ENCODE measurements around the gene CCT5. TPM values are rescaled to one million over a fixed set of nuclear protein-coding genes. Genes with fewer than 3 reads are reported as not detected.
"Not testable (repeated sequence)": the region's sequence is repeated elsewhere in the genome, so short reads cannot be mapped to it uniquely, and the experiment has no call there.

Gene CCT5
- total RNA-seq, 3 donors from 2014 or later (not counting 1 experiment from before 2014, with no cell fraction given), result 62.2 to 88.0 (median 73.5) TPM

GRCh38 chr5:10307206-10308148 is 57.4 kb downstream of the CCT5 start, which contains the start of gene CMBL:
CMBL (minus strand) TSS chr5:10307902; CDS start chr5:10290762, 17,140 bp downstream.
- no peaks in the 10 kb centered on the region for H3K9me3 ChIP-seq (ENCODE audit: control insufficient read depth, insufficient read depth, low read length)
- peak; percentile 21 to 35 for DNase-seq
- TF ChIP-seq, protein P1, sequence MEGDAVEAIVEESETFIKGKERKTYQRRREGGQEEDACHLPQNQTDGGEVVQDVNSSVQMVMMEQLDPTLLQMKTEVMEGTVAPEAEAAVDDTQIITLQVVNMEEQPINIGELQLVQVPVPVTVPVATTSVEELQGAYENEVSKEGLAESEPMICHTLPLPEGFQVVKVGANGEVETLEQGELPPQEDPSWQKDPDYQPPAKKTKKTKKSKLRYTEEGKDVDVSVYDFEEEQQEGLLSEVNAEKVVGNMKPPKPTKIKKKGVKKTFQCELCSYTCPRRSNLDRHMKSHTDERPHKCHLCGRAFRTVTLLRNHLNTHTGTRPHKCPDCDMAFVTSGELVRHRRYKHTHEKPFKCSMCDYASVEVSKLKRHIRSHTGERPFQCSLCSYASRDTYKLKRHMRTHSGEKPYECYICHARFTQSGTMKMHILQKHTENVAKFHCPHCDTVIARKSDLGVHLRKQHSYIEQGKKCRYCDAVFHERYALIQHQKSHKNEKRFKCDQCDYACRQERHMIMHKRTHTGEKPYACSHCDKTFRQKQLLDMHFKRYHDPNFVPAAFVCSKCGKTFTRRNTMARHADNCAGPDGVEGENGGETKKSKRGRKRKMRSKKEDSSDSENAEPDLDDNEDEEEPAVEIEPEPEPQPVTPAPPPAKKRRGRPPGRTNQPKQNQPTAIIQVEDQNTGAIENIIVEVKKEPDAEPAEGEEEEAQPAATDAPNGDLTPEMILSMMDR (IDR thresholded peaks at IDR 0.05), result no peak
- Mint-ChIP-seq H3K4me3 (peak within 1 kb of the TSS; percentile 95), H3K27ac (peak within 1 kb of the TSS in 1 of 2 donors; percentile 85), H3K36me3 (no peaks in the 10 kb centered on the region), H3K9me3 (no peaks in the 10 kb centered on the region), H3K4me1 (peaks cover 8 to 14% of the 10 kb centered on the region in 2 donors), H3K27me3 (ENCODE audit: low read depth in 2 of 2) (peaks cover 14 to 15% of the 10 kb centered on the region in 2 donors)
- no peak within 1 kb of the TSS for H3K27ac ChIP-seq (ENCODE audit: low read length)
- peak; percentile 71 to 89 (median 85) for ATAC-seq
- H3K36me3 ChIP-seq (ENCODE audit: control insufficient read depth, insufficient read depth, low read length), result no peaks in the 10 kb centered on the region
- WGBS (ENCODE audit: insufficient coverage), result 2% methylated on average over 53 of the region's 56 CpGs
- intact Hi-C loops (cut with micrococcal nuclease), result no loop called here
- peaks cover 4% of the 10 kb centered on the region for H3K27me3 ChIP-seq (ENCODE audit: control insufficient read depth, insufficient read depth, low read length)
- H3K4me1 ChIP-seq (ENCODE audit: control insufficient read depth, insufficient read depth, low read length), result no peaks in the 10 kb centered on the region
- H3K4me3 ChIP-seq (ENCODE audit: low read length), result peak within 1 kb of the TSS; percentile 37

- Histone ChIP-seq H3K4me1 (ENCODE audit: control insufficient read depth, insufficient read depth, low read length) (no peaks in the 10 kb centered on the region), H3K4me3 (ENCODE audit: low read length) (no peak overlapping the region), H3K36me3 (ENCODE audit: control insufficient read depth, insufficient read depth, low read length) (no peaks in the 10 kb centered on the region), H3K9me3 (ENCODE audit: control insufficient read depth, insufficient read depth, low read length) (no peaks in the 10 kb centered on the region), H3K27ac (ENCODE audit: low read length) (no peak overlapping the region), H3K27me3 (ENCODE audit: control insufficient read depth, insufficient read depth, low read length) (peaks cover 4% of the 10 kb centered on the region)
- Mint-ChIP-seq H3K9me3 (no peaks in the 10 kb centered on the region), H3K36me3 (no peaks in the 10 kb centered on the region), H3K4me3 (peak overlapping the region; percentile 57), H3K27me3 (ENCODE audit: low read depth in 2 of 2) (peaks cover 14 to 15% of the 10 kb centered on the region in 2 donors), H3K4me1 (peaks cover 8 to 14% of the 10 kb centered on the region in 2 donors), H3K27ac (no peak overlapping the region)
- DNase-seq, result no peak
- TF ChIP-seq, protein P1 (IDR thresholded peaks at IDR 0.05), result no peak
- intact Hi-C loops (cut with micrococcal nuclease), result no loop called here
- no peak for ATAC-seq
- 80% methylated on average over 6 of the region's 6 CpGs for WGBS (ENCODE audit: insufficient coverage)
Measured at GRCh38 chr5:10308844-10309243, 58.8 kb downstream of the CCT5 start.

DNA sequence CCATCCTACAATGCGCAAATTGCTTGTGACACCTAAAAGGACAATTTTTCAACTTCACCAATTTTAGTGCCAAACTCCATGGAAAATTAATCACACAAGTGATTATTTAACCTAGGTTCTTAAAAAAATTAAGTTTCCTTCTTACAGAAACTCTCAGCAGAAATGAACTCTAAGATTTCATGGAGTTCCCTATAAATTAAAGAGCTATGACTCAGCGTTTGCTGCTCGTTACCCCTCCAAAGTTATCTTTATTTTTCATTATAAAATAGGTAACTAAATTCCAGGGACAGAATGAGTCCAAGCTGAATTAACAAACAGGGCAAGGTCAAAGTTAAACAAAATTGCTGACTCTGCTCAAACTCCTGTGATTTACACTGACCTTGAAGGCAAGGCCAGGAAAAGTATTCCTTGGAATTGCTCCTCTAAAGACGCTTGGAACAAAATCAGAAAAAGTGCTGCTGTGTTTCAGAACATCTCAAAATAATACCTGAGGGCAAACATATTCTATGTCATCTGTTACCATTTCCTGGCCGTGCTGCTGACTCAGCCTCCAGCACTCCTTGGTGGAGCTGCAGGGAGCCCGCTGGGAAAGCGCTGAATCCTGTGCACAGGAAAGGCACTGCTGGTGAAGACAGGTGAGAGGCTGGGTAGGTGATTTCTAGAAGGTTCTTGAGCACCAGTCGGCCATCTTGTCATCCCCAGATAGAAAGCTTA is 60.1 kb downstream of the CCT5 start:
- no peak for DNase-seq
- H3K9me3 Mint-ChIP-seq, result no peaks in the 10 kb centered on the region
- H3K4me3 Mint-ChIP-seq, result no peak overlapping the region
- peaks cover 8 to 14% of the 10 kb centered on the region in 2 donors for H3K4me1 Mint-ChIP-seq
- no peak for ATAC-seq
- Histone ChIP-seq H3K4me1 (ENCODE audit: control insufficient read depth, insufficient read depth, low read length) (no peaks in the 10 kb centered on the region), H3K27me3 (ENCODE audit: control insufficient read depth, insufficient read depth, low read length) (peaks cover 4% of the 10 kb centered on the region), H3K9me3 (ENCODE audit: control insufficient read depth, insufficient read depth, low read length) (no peaks in the 10 kb centered on the region), H3K4me3 (ENCODE audit: low read length) (no peak overlapping the region), H3K36me3 (ENCODE audit: control insufficient read depth, insufficient read depth, low read length) (no peaks in the 10 kb centered on the region), H3K27ac (ENCODE audit: low read length) (no peak overlapping the region)
- TF ChIP-seq, protein P1 (IDR thresholded peaks at IDR 0.05), result no peak
- WGBS (ENCODE audit: insufficient coverage), result 71% methylated on average over 5 of the region's 8 CpGs
- no peaks in the 10 kb centered on the region for H3K36me3 Mint-ChIP-seq
- no peak overlapping the region for H3K27ac Mint-ChIP-seq
- intact Hi-C loops (cut with micrococcal nuclease), result no loop called here
- peaks cover 14 to 15% of the 10 kb centered on the region in 2 donors for H3K27me3 Mint-ChIP-seq (ENCODE audit: low read depth in 2 of 2)

DNA sequence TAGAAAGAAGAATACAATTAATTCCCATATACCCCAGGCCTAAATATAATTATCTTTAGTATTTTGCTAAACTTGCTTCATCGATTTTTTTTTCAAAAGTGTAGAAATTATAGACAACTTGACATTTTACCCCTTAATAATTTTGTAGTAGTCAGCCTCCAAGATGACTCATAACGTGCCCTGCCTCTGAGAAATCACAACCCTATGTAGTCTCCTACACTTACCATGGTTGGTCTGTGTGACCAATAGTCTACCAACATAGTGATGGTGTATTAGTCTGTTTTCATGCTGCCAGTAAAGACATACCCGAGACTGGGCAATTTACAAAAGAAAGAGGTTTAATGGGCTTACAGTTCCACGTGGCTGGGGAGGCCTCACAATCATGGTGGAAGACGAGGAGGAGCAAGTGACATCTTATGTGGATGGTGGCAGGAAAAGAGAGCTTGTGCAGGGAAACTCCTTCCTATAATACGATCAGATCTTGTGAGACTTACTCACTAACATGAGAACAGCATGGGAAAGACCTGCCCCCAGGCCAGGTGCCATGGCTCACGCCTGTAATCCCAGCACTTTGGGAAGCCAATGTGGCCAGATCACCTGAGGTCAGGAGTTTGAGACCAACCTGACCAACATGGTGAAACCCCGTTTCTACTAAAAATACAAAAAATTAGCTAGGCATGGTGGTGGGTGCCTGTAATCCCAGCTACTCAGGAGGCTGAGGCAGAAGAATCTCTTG is 60.9 kb downstream of the CCT5 start:
- H3K9me3 ChIP-seq (ENCODE audit: control insufficient read depth, insufficient read depth, low read length); H3K4me1 ChIP-seq (ENCODE audit: control insufficient read depth, insufficient read depth, low read length); H3K9me3 Mint-ChIP-seq; H3K27me3 ChIP-seq (ENCODE audit: control insufficient read depth, insufficient read depth, low read length); ATAC-seq; H3K36me3 Mint-ChIP-seq; DNase-seq; H3K27ac Mint-ChIP-seq; H3K36me3 ChIP-seq (ENCODE audit: control insufficient read depth, insufficient read depth, low read length); H3K27ac ChIP-seq (ENCODE audit: low read length); H3K4me3 Mint-ChIP-seq; H3K4me3 ChIP-seq (ENCODE audit: low read length); intact Hi-C loops (cut with micrococcal nuclease): not testable (repeated sequence)
- 66% methylated on average over 7 of the region's 8 CpGs for WGBS (ENCODE audit: insufficient coverage)
- peaks cover 11 to 14% of the 10 kb centered on the region in 2 donors for H3K27me3 Mint-ChIP-seq (ENCODE audit: low read depth in 2 of 2)
- H3K4me1 Mint-ChIP-seq, result peaks cover 8 to 13% of the 10 kb centered on the region in 2 donors
